GM12872 (cell line): Measurements from ENCODE around the gene PROK2.

Experiments used
- TF ChIP-seq, protein P1 (sequence below): IDR thresholded peaks from 3 replicates; pipeline ENCODE4 v1.5.1; 2011; ENCODE audit warnings: low read depth, mild to moderate bottlenecking, low read length, moderate library complexity; ENCODE audit not compliant: insufficient read depth

PROK2 gene

DNA sequence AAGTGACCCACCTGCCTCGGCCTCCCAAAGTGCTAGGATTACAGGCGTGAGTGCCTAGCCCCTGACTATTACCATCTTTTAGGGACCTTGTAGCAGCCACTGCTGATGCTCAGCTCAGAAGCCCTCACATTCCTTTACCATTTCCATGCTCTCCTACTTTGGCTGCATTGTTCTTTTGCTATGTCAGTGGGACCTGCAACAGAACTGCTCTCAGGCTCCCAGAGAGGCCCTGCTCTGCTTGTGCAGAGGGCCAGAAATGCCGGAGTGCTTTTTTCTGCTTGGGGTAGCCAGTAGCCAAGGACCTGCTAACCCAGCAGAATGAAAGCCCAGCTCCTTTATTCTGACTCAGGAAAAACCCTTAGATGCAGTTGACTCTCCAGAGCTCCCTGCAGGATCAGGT is 18.3 kb upstream of the PROK2 start:
- TF ChIP-seq, protein P1, sequence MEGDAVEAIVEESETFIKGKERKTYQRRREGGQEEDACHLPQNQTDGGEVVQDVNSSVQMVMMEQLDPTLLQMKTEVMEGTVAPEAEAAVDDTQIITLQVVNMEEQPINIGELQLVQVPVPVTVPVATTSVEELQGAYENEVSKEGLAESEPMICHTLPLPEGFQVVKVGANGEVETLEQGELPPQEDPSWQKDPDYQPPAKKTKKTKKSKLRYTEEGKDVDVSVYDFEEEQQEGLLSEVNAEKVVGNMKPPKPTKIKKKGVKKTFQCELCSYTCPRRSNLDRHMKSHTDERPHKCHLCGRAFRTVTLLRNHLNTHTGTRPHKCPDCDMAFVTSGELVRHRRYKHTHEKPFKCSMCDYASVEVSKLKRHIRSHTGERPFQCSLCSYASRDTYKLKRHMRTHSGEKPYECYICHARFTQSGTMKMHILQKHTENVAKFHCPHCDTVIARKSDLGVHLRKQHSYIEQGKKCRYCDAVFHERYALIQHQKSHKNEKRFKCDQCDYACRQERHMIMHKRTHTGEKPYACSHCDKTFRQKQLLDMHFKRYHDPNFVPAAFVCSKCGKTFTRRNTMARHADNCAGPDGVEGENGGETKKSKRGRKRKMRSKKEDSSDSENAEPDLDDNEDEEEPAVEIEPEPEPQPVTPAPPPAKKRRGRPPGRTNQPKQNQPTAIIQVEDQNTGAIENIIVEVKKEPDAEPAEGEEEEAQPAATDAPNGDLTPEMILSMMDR = no peak

DNA sequence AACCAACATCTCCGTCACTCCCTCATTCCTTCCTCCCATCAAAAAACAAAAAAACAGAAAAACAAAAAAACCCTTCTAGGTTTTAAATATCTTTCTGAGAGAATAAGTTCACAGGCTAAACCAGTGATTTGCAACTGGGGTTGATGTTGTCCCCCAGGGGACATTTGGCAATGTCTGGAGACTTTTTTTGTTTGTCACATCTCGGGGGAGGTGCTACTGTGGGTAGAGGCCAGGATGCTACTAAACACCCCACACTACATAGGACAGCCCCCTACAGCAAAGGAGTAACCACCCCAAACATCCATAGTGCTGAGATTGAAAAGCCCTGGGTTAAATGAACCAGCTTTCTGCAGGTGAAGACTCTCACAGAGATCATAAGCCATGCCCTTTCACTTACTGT is 17.0 kb upstream of the PROK2 start:
- TF ChIP-seq, protein P1 = no peak

DNA sequence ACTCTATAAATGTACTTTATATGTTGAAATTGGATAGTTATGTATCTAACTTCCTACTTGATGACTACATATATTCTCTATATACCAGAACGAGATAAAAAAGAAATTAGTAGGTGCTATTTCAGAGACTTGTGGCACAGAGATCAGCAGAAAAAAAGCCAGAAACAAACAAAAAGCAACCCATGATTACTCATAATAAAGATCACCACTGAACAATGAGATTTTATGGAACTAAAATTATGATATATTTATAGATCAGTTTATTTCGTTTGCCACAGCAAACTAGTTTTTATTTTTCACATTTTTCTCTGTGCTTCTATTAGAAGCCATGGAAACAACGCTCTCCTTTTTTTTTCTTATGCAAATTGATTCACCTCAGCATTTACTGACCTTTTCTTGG is 15.1 kb upstream of the PROK2 start:
- TF ChIP-seq, protein P1 = no peak

DNA sequence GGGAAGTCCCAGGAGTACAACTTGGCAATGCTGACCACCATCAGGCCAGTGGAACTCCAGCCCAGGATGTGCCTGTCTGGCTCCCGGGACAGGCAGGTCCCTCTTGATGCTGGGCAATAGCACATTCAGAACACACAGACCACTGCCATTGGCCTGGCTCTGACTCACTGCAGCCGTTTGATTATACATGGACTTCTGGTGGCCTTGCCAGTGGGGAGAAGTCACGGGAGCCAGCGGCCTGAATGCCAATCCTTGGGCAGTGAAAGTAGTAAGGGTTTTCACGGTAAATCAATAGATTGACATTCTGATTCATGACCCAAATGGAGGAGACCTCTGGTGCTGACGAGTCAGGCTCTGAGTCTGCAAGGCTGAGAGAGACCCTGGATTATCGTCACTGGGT is 12.5 kb upstream of the PROK2 start:
- TF ChIP-seq, protein P1 = no peak

DNA sequence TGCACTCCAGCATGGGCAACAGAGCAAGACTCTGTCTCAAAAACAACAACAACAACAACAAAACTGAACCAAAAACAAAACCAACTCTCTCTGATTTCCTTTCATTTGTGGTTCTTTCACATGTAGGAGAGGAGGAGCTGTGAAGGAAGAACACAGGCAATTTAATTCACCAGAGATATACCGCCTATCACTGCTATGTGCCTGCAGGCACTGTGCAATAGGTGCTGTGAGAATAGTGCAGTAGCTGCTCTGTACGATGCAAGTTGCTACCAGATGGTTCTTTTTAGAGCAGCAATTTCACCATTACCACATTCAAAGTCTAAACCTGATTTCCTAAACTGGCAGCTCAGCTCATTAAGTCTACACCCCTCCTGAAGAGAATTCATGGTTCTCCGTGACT is 11.3 kb upstream of the PROK2 start:
- TF ChIP-seq, protein P1 = no peak

DNA sequence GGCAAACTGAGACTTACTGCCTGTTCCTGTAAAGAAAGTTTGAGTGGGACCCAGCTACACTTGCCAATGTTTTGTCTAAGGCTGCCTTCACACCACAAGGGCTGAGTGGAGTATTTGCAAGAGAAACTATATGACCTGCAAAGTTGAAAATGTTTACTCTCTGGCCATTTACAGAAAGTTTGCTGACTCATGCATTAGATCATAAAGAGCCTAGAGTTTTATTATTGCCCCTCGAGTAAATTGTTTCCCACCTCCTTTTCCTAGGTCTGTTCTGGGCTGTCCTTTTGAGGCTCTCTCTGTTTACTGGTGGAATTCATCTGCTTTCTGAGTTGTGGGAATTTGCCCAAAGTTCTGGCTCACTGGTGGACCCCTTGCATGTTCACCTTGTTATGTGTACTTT is 6.7 kb upstream of the PROK2 start:
- TF ChIP-seq, protein P1 = no peak

DNA sequence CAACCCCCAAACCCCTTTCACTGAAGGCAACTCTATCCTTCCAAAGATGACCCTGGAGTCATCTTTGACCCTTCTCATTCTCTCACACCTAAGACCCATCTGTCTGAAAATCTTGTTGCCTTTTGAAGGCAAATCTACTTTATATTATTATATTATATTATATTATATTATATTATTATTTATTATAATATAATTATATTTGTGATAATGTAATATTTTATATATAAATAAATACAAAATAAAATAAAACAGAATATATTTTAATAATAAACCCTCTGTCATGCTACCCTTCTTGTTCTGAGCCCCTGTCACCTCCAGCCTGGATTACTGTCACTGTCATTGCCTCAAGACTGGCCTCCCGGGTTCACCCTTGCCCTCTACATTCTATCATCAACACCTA is 5.0 kb upstream of the PROK2 start:
- TF ChIP-seq, protein P1 = no peak
